HepG2 (cell line): Measurements from ENCODE around the gene TAS2R50. TPM values are rescaled to one million over a fixed set of nuclear protein-coding genes. Genes with fewer than 3 reads are reported as not detected.

ENCODE experiments used
- ATAC-seq: fragments of 200-7000 bp; cut with Tn5 transposase; 3 replicates; pipeline ENCODE4 v1.9.1; 2020; ENCODE audit warnings: mild to moderate bottlenecking, moderate library complexity
- Bru-seq: library from RNA; stranded (reverse); fragments of 400-500 nt; gene quantifications from one replicate; lab custom pipeline; 2021; lab: Mats Ljungman, UMichigan
- BruChase-seq, 2 experiments: library from RNA; stranded (reverse); fragments of 400-500 nt; gene quantifications; one replicate each; lab custom pipeline; 2021; lab: Mats Ljungman, UMichigan
- BruUV-seq: library from RNA; stranded (reverse); fragments of 400-500 nt; replicated peaks from 2 replicates; lab custom pipeline; 2021; lab: Mats Ljungman, UMichigan
- CTCF ChIA-PET: fragments of 300-600 bp; formaldehyde crosslinking; extraction: SDS; loops from one replicate; lab custom pipeline; 2021; ENCODE audit warnings: low total read pairs, inconsistent platforms, low intra/inter-chr PET ratio; lab: Yijun Ruan, JAX
- POLR2A ChIA-PET: fragments of 350-600 bp; sonication (Branson Sonifier 250); formaldehyde crosslinking; loops from one replicate; lab custom pipeline; 2020; ENCODE audit warnings: antibody characterized with exemption, inconsistent platforms; lab: Yijun Ruan, JAX
- DNase-seq: peaks from one replicate; pipeline ENCODE4 v3.0.0-alpha.2; 2015; ENCODE audit warnings: low spot score
- FAIRE-seq: peaks from 3 replicates; lab custom pipeline; 2011; peaks lifted over from hg19 to GRCh38; lab: Jason Lieb, UNC
- H2AFZ ChIP-seq: one replicate; pipeline ENCODE4 v1.6.1; 2011; ENCODE audit warnings: low read length, inconsistent platforms
- H3K27ac ChIP-seq: fragments of 300-600 bp; 3 replicates; pipeline ENCODE4 v1.8.0; 2011; ENCODE audit warnings: mixed run types, mild to moderate bottlenecking, mixed read lengths, low read length, inconsistent platforms; ENCODE audit not compliant: insufficient read depth; ENCODE audit errors: extremely low read length
- H3K27me3 ChIP-seq, 2 experiments: fragments of 200-600 bp in 1 of 2; 2 replicates in 1 of 2; 3 replicates in 1 of 2; pipeline versions ENCODE4 v1.6.0 to v1.8.0; 2011; ENCODE audit warnings: low read length in 2 of 2, mild to moderate bottlenecking in 2 of 2, moderate library complexity in 2 of 2, inconsistent platforms in 1 of 2; ENCODE audit not compliant: insufficient read depth in 2 of 2, control insufficient read depth in 1 of 2
- H3K36me3 ChIP-seq, 2 experiments: fragments of 200-600 bp in 1 of 2; replicated peaks in 1 of 2; 2 replicates in 1 of 2; 3 replicates in 1 of 2; pipeline versions ENCODE4 v1.5.1 to v1.8.0; 2011; ENCODE audit warnings: low read length in 2 of 2, inconsistent platforms in 1 of 2; ENCODE audit not compliant: insufficient read depth in 2 of 2, control insufficient read depth in 1 of 2
- H3K4me1 ChIP-seq: 2 replicates; pipeline ENCODE4 v1.5.1; 2012; ENCODE audit warnings: low read length, inconsistent platforms; ENCODE audit not compliant: insufficient read depth
- H3K4me2 ChIP-seq: 2 replicates; pipeline ENCODE4 v1.6.0; 2011; ENCODE audit warnings: low read depth, low read length, inconsistent platforms
- H3K4me3 ChIP-seq, 3 experiments: fragments of 200-600 bp in 1 of 3; sonication (generic), shearing (Covaris generic) in 1 of 3; replicated peaks in 1 of 3; 2 replicates each; pipeline ENCODE4 v1.5.1; 2011 to 2016; ENCODE audit warnings: low read length in 3 of 3, inconsistent platforms in 2 of 3, low read depth in 2 of 3, mild to moderate bottlenecking in 2 of 3, control low read depth in 1 of 3, mixed read lengths in 1 of 3; ENCODE audit not compliant: insufficient read depth in 1 of 3
- H3K79me2 ChIP-seq: one replicate; pipeline ENCODE4 v1.6.1; 2011; ENCODE audit warnings: low read length, inconsistent platforms; ENCODE audit not compliant: insufficient read depth
- H3K9ac ChIP-seq: 2 replicates; pipeline ENCODE4 v1.6.0; 2011; ENCODE audit warnings: mild to moderate bottlenecking, low read depth, low read length, inconsistent platforms; ENCODE audit not compliant: insufficient read depth
- H3K9me3 ChIP-seq: 2 replicates; pipeline ENCODE4 v1.5.1; 2012; ENCODE audit warnings: mild to moderate bottlenecking, low read length
- H4K20me1 ChIP-seq: 2 replicates; pipeline ENCODE4 v1.6.0; 2011; ENCODE audit warnings: inconsistent platforms, mild to moderate bottlenecking, low read length, moderate library complexity; ENCODE audit not compliant: insufficient read depth
- ERF ChIP-seq: IDR thresholded peaks from 2 replicates; pipeline ENCODE4 v1.6.1; 2018; ENCODE audit warnings: missing biosample characterization, missing genetic modification reagents
- ISX ChIP-seq: sonication (generic); formaldehyde crosslinking; conservative IDR thresholded peaks from 2 replicates; pipeline ENCODE4 v1.5.0; 2020; ENCODE audit warnings: missing genetic modification reagents
- SAFB2 ChIP-seq: sonication (generic); formaldehyde crosslinking; IDR thresholded peaks from 2 replicates; pipeline ENCODE4 v1.5.1; 2020; ENCODE audit warnings: missing genetic modification reagents, low read depth, mild to moderate bottlenecking, borderline replicate concordance
- SPEN ChIP-seq: sonication (generic); formaldehyde crosslinking; IDR thresholded peaks from 2 replicates; pipeline ENCODE4 v1.5.1; 2020; ENCODE audit warnings: low read depth, mild to moderate bottlenecking, missing genetic modification reagents
- TBP ChIP-seq: sonication (generic); formaldehyde crosslinking; IDR thresholded peaks from 2 replicates; pipeline ENCODE4 v1.5.0; 2020; ENCODE audit warnings: missing genetic modification reagents
- ZNF724P ChIP-seq: sonication (generic); formaldehyde crosslinking; IDR thresholded peaks from 2 replicates; pipeline ENCODE4 v1.8.0; 2022; ENCODE audit warnings: missing genetic modification reagents, borderline replicate concordance
- WGBS: methylation state at CpG from one replicate; pipeline ENCODE4 v1.1.6; 2017; ENCODE audit warnings: low lambda C conversion rate; 5-methylcytosine and 5-hydroxymethylcytosine counted together
- in situ Hi-C: cut with HindIII; loops from 2 replicates; pipeline ENCODE4 v1.10.0; 2017; ENCODE audit warnings: low pct_unique_long_range_greater_than_20kb; ENCODE audit not compliant: extremely low pct_ligation_motif_present
- intact Hi-C: fragments of 100-400 bp; cut with micrococcal nuclease; formaldehyde crosslinking; loops from one replicate; pipeline ENCODE4 v1.10.0; 2022; ENCODE audit not compliant: unreplicated experiment
- long read RNA-seq, 2 experiments: library from RNA in 1 of 2; library from polyadenylated mRNA in 1 of 2; stranded (forward) in 1 of 2; unstranded in 1 of 2; transcript quantifications; one replicate each; pipeline ENCODE4 v2.0.0, GENCODE V29; 2019 to 2022
- polyA minus RNA-seq, 3 experiments: library from RNA; depleted of rRNA, polyadenylated mRNA; stranded (reverse); fragments of >200 nt; gene quantifications; 2 replicates each; pipeline ENCODE4 v1.2.3, GENCODE V29; 2011; ENCODE audit warnings: low replicate concordance in 1 of 3
- polyA plus RNA-seq, 8 experiments: library from polyadenylated mRNA; depleted of rRNA in 3 of 8; stranded (reverse) in 7 of 8; unstranded in 1 of 8; fragments of >200 nt; fragmentation: Illumina TruSeq in 4 of 8; extraction: Trizol in 4 of 8; gene quantifications; 2 replicates each; pipeline versions ENCODE4 v1.2.1 to v1.2.3, GENCODE V29; 2011 to 2016; ENCODE audit warnings: low read depth in 4 of 8, missing spikeins in 1 of 8, mixed read lengths in 1 of 8; ENCODE audit not compliant: insufficient read depth in 1 of 8
- total RNA-seq, 5 experiments: library from RNA; depleted of rRNA; stranded (reverse); fragments of >200 nt; fragmentation: Illumina TruSeq; extraction: Trizol; gene quantifications; 2 replicates each; pipeline ENCODE4 v1.2.3, GENCODE V29; 2016; ENCODE audit warnings: low read depth in 1 of 5
- TF ChIP-seq, protein P1 (sequence below): sonication (generic); formaldehyde crosslinking; IDR thresholded peaks from 2 replicates; pipeline ENCODE4 v1.8.0; 2022; ENCODE audit warnings: mild to moderate bottlenecking, missing genetic modification reagents, moderate library complexity
- TF ChIP-seq, protein P2 (sequence below), 2 experiments: fragments of 450-650 bp in 1 of 2; sonication (generic) in 1 of 2; formaldehyde crosslinking; IDR thresholded peaks; 2 replicates each; pipeline versions ENCODE4 v1.5.0 to v1.8.0; 2020 to 2022; ENCODE audit warnings: mild to moderate bottlenecking in 1 of 2, missing genetic modification reagents in 1 of 2
- TF ChIP-seq, protein P3 (sequence below): sonication (generic); formaldehyde crosslinking; IDR thresholded peaks from 2 replicates; pipeline ENCODE4 v1.4.0; 2020; ENCODE audit warnings: missing genetic modification reagents, mild to moderate bottlenecking, borderline replicate concordance
- TF ChIP-seq, protein P4 (sequence below): sonication (generic); formaldehyde crosslinking; IDR thresholded peaks from 2 replicates; pipeline ENCODE4 v1.4.0; 2020; ENCODE audit warnings: low read depth, missing genetic modification reagents

TAS2R50 gene, protein sequence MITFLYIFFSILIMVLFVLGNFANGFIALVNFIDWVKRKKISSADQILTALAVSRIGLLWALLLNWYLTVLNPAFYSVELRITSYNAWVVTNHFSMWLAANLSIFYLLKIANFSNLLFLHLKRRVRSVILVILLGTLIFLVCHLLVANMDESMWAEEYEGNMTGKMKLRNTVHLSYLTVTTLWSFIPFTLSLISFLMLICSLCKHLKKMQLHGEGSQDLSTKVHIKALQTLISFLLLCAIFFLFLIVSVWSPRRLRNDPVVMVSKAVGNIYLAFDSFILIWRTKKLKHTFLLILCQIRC
- total RNA-seq (2016; rRNA removed; fragmentation: Illumina TruSeq; extraction: Trizol) (0.28 and 2.2 TPM in 2 replicates), polyA plus RNA-seq (2011; rRNA removed) (0.17 and 0.46 TPM in 2 replicates), polyA minus RNA-seq (2011; rRNA and poly(A)+ RNA removed; ENCODE audit: low replicate concordance) (5.0 TPM in 2 replicates), Bru-seq, nascent RNA (percentile 79 among the genes with signal in this experiment), BruChase-seq, experiment 1, labeled RNA remaining after a 6-hour chase (percentile 79 among the genes with signal in this experiment), BruChase-seq, experiment 2, labeled RNA remaining after a 2-hour chase (percentile 90 among the genes with signal in this experiment)
- total RNA-seq (2016; cell fraction: cytosol; rRNA removed; fragmentation: Illumina TruSeq; extraction: Trizol; ENCODE audit: low read depth) = not detected in 2 replicates
- 2.1 TPM in 1 of 2 replicates, not detected in the other for total RNA-seq (2016; cell fraction: insoluble cytoplasmic fraction; rRNA removed; fragmentation: Illumina TruSeq; extraction: Trizol)
- total RNA-seq (2016; cell fraction: membrane; rRNA removed; fragmentation: Illumina TruSeq; extraction: Trizol) = not detected in 2 replicates
- total RNA-seq (2016; cell fraction: nucleus; rRNA removed; fragmentation: Illumina TruSeq; extraction: Trizol) = 12.4 and 13.1 TPM in 2 replicates
- not detected in 2 replicates for polyA plus RNA-seq (2011; cell fraction: cytosol; rRNA removed)
- polyA plus RNA-seq (2011; cell fraction: nucleus; rRNA removed) = 1.4 and 1.5 TPM in 2 replicates
- polyA plus RNA-seq (2012) = not detected in 2 replicates
- not detected in 2 replicates for polyA plus RNA-seq (2016; cell fraction: cytosol; fragmentation: Illumina TruSeq; extraction: Trizol; ENCODE audit: low read depth)
- not detected in 2 replicates for polyA plus RNA-seq (2016; cell fraction: insoluble cytoplasmic fraction; fragmentation: Illumina TruSeq; extraction: Trizol; ENCODE audit: low read depth)
- not detected in 2 replicates for polyA plus RNA-seq (2016; cell fraction: membrane; fragmentation: Illumina TruSeq; extraction: Trizol; ENCODE audit: low read depth)
- 0.51 and 1.2 TPM in 2 replicates for polyA plus RNA-seq (2016; cell fraction: nucleus; fragmentation: Illumina TruSeq; extraction: Trizol; ENCODE audit: insufficient read depth, low read depth)
- not detected in 2 replicates for polyA minus RNA-seq (2011; cell fraction: cytosol; rRNA and poly(A)+ RNA removed)
- polyA minus RNA-seq (2011; cell fraction: nucleus; rRNA and poly(A)+ RNA removed) = 72.1 and 77.0 TPM in 2 replicates
- long read RNA-seq, experiment 1 = 0 reads
- long read RNA-seq, experiment 2 = 0 reads

DNA sequence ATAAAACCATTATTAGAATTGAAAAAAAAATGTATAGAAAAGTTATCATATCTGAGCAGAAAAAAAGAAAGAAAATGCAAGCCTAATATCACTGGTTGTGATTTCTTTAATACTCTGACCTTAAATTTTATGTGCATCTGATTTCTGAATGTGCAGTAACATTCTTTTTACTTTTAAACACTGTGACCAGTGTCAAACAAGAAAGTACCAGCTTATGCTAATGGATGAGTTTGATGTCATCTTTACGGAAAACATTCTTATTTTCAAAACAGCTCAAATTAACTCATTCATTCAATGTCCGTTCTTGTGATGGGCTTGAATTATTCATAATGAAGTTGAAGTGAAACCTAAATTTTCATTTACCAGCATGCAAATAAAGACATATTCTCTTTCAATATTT lies at the start of gene TAS2R50:
TSS of gene TAS2R50 (minus strand) at position 101 of the 400 bp plus-strand sequence. CDS start at position 49, 52 bp downstream.
- in situ Hi-C loops = no loop called here
- TF ChIP-seq, protein P1, sequence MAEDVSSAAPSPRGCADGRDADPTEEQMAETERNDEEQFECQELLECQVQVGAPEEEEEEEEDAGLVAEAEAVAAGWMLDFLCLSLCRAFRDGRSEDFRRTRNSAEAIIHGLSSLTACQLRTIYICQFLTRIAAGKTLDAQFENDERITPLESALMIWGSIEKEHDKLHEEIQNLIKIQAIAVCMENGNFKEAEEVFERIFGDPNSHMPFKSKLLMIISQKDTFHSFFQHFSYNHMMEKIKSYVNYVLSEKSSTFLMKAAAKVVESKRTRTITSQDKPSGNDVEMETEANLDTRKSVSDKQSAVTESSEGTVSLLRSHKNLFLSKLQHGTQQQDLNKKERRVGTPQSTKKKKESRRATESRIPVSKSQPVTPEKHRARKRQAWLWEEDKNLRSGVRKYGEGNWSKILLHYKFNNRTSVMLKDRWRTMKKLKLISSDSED (CRISPR knock-in tag) = no peak
- TF ChIP-seq, protein P2, sequence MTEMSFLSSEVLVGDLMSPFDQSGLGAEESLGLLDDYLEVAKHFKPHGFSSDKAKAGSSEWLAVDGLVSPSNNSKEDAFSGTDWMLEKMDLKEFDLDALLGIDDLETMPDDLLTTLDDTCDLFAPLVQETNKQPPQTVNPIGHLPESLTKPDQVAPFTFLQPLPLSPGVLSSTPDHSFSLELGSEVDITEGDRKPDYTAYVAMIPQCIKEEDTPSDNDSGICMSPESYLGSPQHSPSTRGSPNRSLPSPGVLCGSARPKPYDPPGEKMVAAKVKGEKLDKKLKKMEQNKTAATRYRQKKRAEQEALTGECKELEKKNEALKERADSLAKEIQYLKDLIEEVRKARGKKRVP (CRISPR knock-in tag; IDR thresholded peaks at IDR 0.05) = no peak
- TF ChIP-seq, protein P3, sequence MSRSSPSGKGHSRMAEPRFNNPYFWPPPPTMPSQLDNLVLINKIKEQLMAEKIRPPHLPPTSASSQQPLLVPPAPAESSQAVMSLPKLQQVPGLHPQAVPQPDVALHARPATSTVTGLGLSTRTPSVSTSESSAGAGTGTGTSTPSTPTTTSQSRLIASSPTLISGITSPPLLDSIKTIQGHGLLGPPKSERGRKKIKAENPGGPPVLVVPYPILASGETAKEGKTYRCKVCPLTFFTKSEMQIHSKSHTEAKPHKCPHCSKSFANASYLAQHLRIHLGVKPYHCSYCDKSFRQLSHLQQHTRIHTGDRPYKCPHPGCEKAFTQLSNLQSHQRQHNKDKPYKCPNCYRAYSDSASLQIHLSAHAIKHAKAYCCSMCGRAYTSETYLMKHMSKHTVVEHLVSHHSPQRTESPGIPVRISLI = no peak
- TF ChIP-seq ERF (CRISPR knock-in tag) (no peak), SAFB2 (CRISPR knock-in tag) (no peak), SPEN (CRISPR knock-in tag) (no peak), ISX (CRISPR knock-in tag) (no peak), TBP (CRISPR knock-in tag) (no peak), ZNF724P (CRISPR knock-in tag) (no peak)
- TF ChIP-seq, protein P4, sequence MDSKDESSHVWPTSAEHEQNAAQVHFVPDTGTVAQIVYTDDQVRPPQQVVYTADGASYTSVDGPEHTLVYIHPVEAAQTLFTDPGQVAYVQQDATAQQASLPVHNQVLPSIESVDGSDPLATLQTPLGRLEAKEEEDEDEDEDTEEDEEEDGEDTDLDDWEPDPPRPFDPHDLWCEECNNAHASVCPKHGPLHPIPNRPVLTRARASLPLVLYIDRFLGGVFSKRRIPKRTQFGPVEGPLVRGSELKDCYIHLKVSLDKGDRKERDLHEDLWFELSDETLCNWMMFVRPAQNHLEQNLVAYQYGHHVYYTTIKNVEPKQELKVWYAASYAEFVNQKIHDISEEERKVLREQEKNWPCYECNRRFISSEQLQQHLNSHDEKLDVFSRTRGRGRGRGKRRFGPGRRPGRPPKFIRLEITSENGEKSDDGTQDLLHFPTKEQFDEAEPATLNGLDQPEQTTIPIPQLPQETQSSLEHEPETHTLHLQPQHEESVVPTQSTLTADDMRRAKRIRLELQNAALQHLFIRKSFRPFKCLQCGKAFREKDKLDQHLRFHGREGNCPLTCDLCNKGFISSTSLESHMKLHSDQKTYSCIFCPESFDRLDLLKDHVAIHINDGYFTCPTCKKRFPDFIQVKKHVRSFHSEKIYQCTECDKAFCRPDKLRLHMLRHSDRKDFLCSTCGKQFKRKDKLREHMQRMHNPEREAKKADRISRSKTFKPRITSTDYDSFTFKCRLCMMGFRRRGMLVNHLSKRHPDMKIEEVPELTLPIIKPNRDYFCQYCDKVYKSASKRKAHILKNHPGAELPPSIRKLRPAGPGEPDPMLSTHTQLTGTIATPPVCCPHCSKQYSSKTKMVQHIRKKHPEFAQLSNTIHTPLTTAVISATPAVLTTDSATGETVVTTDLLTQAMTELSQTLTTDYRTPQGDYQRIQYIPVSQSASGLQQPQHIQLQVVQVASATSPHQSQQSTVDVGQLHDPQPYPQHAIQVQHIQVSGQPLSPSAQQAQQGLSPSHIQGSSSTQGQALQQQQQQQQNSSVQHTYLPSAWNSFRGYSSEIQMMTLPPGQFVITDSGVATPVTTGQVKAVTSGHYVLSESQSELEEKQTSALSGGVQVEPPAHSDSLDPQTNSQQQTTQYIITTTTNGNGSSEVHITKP (CRISPR knock-in tag) = no peak
- intact Hi-C loops = no loop called here
- no peak within 1 kb of the TSS for H2AFZ ChIP-seq
- no peaks in the 10 kb centered on the region for H3K79me2 ChIP-seq
- POLR2A ChIA-PET = no interaction called here
- no peak for FAIRE-seq
- no peak for ATAC-seq
- H3K4me2 ChIP-seq = no peak within 1 kb of the TSS
- BruUV-seq = no TSS peak
- 52% methylated on average over 2 of the region's 2 CpGs for WGBS
- no peak within 1 kb of the TSS for H3K9ac ChIP-seq
- H3K4me1 ChIP-seq = no peaks in the 10 kb centered on the region
- no peak for DNase-seq
- H4K20me1 ChIP-seq = no peaks in the 10 kb centered on the region
- H3K27me3 ChIP-seq = no peaks in the 10 kb centered on the region
- peaks cover 11% of the 10 kb centered on the region for H3K9me3 ChIP-seq
- CTCF ChIA-PET = no interaction called here
- no peaks in the 10 kb centered on the region for H3K36me3 ChIP-seq
- no peak within 1 kb of the TSS for H3K27ac ChIP-seq
- no peak within 1 kb of the TSS for H3K4me3 ChIP-seq
